Stimulated activated CD4-positive, alpha-beta T cell treated with anti-CD3 and anti-CD28 coated beads, Interleukin-1b, Interleukin-23, amount 100 ng/mL, for 4 hours (primary cell): ENCODE measurements around the gene PTPN22.

ENCODE experiments used
- DNase-seq, 2 donors: peaks; one replicate each; pipeline ENCODE4 v3.0.0-alpha.2; 2020; ENCODE audit warnings: low read depth in 2 of 2

The PTPN22 gene

GRCh38 chr1:113802367-113803007 lies 69.0 kb downstream of the PTPN22 start:
- no peak for DNase-seq

GRCh38 chr1:113800487-113800886 lies 71.0 kb downstream of the PTPN22 start:
- DNase-seq, result no peak

GRCh38 chr1:113797472-113797871 lies 74.0 kb downstream of the PTPN22 start:
- DNase-seq, result no peak

- no peak for DNase-seq
These were observed 77.4 kb downstream of the PTPN22 start for GRCh38 chr1:113793878-113794834.

- no peak for DNase-seq
These were observed 78.5 kb downstream of the PTPN22 start for GRCh38 chr1:113792986-113793385.

GRCh38 chr1:113792471-113792870 lies 79.0 kb downstream of the PTPN22 start:
- DNase-seq, result no peak

GRCh38 chr1:113788802-113789201 lies 82.7 kb downstream of the PTPN22 start:
- DNase-seq, result no peak

- no peak for DNase-seq
These were observed 83.8 kb downstream of the PTPN22 start for GRCh38 chr1:113787663-113788062.

- no peak for DNase-seq
These were observed 85.4 kb downstream of the PTPN22 start for GRCh38 chr1:113786069-113786468.

GRCh38 chr1:113784104-113784779 lies 87.3 kb downstream of the PTPN22 start:
- no peak for DNase-seq

GRCh38 chr1:113783254-113784103 lies 88.0 kb downstream of the PTPN22 start:
- peak in 1 of 2 donors; percentile 18 for DNase-seq

- DNase-seq, result no peak
These were observed 89.1 kb downstream of the PTPN22 start for GRCh38 chr1:113782406-113782805.

GRCh38 chr1:113780374-113781146 lies 91.0 kb downstream of the PTPN22 start:
- DNase-seq, result no peak

GRCh38 chr1:113779542-113779941 lies 92.0 kb downstream of the PTPN22 start:
- no peak for DNase-seq

- no peak for DNase-seq
These were observed 94.0 kb downstream of the PTPN22 start for GRCh38 chr1:113777561-113777960.

GRCh38 chr1:113770031-113770430 lies 101.5 kb downstream of the PTPN22 start:
- DNase-seq, result no peak

- DNase-seq, result no peak
These were observed 101.9 kb downstream of the PTPN22 start for GRCh38 chr1:113769601-113769970.

- DNase-seq, result no peak
These were observed 102.5 kb downstream of the PTPN22 start for GRCh38 chr1:113768916-113769600.

- DNase-seq, result no peak
These were observed 105.9 kb downstream of the PTPN22 start for GRCh38 chr1:113765306-113766230.
